ENCODE measurements around the gene PTTG1IP2.

Gene PTTG1IP2

DNA sequence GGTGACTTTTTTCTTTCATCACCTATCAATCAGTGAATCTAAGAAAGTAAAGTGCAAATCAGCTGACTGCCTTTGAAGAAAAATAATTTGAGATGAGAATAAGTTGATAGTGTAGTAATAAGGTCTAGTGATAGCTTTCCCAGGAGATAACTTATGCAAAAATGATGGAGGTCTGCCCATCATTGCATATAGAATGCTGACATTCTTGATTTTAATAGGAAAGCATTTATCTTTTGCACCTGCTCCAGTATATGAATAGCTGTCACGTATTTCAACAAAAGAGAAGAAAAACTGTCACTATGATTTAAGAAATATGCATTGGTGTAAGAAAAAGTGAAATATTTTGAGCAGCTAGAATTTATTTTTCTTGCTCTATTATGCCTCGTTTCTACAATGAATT lies 46.8 kb downstream of the PTTG1IP2 start:
- no peak for DNase-seq (ENCODE audit: extremely low read depth, low read depth)
- no peak overlapping the region for H3K4me3 ChIP-seq (replicated peaks; ENCODE audit: low read depth, low read length)
- TF ChIP-seq, protein P1, sequence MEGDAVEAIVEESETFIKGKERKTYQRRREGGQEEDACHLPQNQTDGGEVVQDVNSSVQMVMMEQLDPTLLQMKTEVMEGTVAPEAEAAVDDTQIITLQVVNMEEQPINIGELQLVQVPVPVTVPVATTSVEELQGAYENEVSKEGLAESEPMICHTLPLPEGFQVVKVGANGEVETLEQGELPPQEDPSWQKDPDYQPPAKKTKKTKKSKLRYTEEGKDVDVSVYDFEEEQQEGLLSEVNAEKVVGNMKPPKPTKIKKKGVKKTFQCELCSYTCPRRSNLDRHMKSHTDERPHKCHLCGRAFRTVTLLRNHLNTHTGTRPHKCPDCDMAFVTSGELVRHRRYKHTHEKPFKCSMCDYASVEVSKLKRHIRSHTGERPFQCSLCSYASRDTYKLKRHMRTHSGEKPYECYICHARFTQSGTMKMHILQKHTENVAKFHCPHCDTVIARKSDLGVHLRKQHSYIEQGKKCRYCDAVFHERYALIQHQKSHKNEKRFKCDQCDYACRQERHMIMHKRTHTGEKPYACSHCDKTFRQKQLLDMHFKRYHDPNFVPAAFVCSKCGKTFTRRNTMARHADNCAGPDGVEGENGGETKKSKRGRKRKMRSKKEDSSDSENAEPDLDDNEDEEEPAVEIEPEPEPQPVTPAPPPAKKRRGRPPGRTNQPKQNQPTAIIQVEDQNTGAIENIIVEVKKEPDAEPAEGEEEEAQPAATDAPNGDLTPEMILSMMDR (IDR thresholded peaks at IDR 0.05; ENCODE audit: low read depth, low read length, missing control alignments): no peak

DNA sequence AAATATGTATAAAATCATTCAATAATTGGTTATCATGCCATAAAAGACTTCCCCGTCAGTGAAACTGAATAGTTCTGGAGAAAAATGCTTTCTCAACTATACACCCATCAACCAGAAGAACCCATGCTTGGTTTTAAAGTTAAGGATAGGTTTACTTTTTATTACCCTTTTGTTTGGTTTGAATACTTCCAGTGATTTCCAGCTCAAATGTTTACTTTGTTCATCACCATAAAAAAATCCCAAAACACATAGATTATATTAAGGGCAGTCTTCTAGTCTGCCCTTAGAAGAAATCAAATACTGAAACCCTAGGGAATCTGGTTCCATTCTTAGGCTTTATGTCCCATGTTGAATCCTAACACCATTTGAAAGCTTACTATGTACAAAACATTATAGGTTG lies 49.2 kb downstream of the PTTG1IP2 start:
- no peak for DNase-seq (ENCODE audit: extremely low read depth, low read depth)
- H3K4me3 ChIP-seq (replicated peaks; ENCODE audit: low read depth, low read length): no peak overlapping the region
- TF ChIP-seq, protein P1 (IDR thresholded peaks at IDR 0.05; ENCODE audit: low read depth, low read length, missing control alignments): no peak

DNA sequence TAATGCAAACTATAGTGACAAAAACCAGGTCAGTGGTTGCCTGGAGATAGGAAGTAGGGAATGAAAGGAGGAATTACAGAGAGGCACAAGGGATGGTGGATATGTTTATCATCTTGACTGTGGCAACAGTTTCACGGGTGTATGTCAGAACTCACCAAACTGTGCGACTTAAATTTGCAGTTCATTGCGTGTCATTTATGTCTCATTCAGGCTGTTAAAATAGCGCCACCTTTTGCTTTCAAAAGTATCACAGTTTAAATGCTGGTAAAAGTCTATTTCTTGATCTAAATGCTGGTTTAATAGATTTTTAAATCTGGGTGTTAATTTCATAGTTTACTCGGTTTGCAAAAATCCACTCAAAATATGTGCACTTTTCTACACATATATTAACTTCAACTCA lies 51.0 kb downstream of the PTTG1IP2 start:
- TF ChIP-seq, protein P1 (IDR thresholded peaks at IDR 0.05; ENCODE audit: low read depth, low read length, missing control alignments): peak; percentile 37
- DNase-seq (ENCODE audit: extremely low read depth, low read depth): no peak
- H3K4me3 ChIP-seq (replicated peaks; ENCODE audit: low read depth, low read length): no peak overlapping the region

DNA sequence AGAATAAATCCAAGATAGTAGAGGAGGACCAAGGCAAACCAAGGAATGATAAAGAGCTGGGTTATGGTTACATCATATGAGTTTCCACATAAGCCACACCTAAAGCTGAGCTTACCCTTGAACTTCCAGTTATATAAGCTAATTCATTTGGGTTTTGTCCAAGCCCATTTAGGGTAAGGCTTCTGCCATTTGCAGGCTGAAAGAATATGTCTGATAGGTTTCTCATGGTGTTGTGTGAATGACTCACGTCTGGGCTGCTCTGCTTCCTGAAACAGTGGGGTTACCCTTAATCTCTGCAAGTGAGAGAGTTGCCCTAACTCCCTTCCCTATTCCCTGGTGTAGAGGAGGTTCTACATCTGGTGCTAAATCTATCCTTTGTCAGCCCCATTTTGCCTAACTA lies 60.8 kb downstream of the PTTG1IP2 start:
- TF ChIP-seq, protein P1 (IDR thresholded peaks at IDR 0.05; ENCODE audit: low read depth, low read length, missing control alignments): no peak
- DNase-seq (ENCODE audit: extremely low read depth, low read depth): peak; percentile 14
- no peak overlapping the region for H3K4me3 ChIP-seq (replicated peaks; ENCODE audit: low read depth, low read length)

DNA sequence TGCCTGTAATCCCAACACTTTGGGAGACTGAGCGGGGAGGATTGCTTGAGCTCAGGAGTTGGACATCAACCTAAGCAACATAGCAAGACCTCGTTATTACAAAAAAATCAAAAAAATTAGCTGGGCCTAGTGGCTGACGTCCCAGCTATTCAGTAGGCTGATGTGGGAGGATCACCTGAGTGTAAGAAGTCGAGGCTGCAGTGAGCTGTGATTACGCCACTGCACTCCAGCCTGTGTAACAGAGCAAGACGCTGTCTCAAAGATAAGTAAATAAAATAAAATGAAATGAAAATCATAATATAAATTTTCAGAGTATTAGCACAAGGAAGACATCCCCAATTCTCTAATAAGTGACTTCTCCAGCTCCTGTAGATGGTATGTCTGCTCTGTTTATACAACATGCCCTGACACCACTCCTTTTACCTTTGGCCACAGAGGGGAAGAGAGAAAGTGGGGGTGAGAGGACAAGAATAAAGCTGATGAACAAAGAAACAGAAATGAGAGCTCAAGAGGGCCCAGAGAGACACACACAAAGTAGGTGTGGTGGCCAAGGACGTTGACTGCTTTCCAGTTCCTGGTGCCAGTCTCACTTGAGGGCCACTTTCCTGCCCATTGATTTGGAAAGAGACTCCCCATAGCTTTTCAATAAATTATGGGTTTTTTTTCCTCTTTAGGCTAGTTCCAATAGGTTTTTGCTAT lies 62.9 kb downstream of the PTTG1IP2 start:
- DNase-seq (ENCODE audit: extremely low read depth, low read depth): no peak
- no peak overlapping the region for H3K4me3 ChIP-seq (replicated peaks; ENCODE audit: low read depth, low read length)
- TF ChIP-seq, protein P1 (IDR thresholded peaks at IDR 0.05; ENCODE audit: low read depth, low read length, missing control alignments): no peak

DNA sequence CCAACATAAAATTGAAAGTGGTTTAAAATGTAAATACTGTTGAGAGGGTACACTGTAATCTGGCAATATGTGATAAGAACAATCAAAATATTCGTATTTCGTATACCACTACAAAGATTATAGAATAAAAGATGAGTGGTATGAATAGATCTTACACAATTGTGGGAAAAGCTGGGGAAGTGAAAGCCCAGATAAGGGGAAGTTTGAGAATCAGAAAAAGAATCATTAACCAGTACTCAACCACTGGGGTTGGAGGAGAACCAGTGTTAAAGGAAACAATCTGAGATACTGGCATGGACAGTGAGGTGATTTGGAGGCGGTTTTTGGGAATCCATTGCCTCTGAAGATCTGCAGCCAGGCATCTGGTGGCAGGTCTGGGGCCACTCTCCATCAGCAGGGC lies 67.0 kb downstream of the PTTG1IP2 start:
- H3K4me3 ChIP-seq (replicated peaks; ENCODE audit: low read depth, low read length): no peak overlapping the region
- DNase-seq (ENCODE audit: extremely low read depth, low read depth): no peak
- TF ChIP-seq, protein P1 (IDR thresholded peaks at IDR 0.05; ENCODE audit: low read depth, low read length, missing control alignments): no peak

DNA sequence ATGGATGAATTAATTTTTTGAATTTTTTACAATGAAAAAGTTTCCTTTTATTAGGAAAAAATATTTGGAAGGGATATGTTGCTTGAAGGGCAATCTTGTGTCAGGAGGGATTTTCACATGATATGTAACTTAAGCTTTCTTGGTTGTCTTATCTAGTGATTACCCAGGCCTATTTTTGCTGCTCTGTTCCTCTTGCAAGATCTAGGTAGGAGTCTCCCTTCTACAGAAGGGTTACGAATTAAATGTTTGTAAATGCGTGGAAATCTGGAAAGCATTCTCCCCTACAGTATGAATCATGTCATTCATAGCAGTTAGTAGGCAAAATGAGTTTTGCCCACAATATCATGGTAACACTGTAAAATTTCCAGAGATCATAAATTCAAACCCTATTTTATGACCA lies 69.0 kb downstream of the PTTG1IP2 start:
- TF ChIP-seq, protein P1 (IDR thresholded peaks at IDR 0.05; ENCODE audit: low read depth, low read length, missing control alignments): no peak
- no peak for DNase-seq (ENCODE audit: extremely low read depth, low read depth)
- no peak overlapping the region for H3K4me3 ChIP-seq (replicated peaks; ENCODE audit: low read depth, low read length)

Data from HFF-Myc (cell line).